PC-3 (cell line): ENCODE measurements around the gene EPHA7. TPM values are rescaled to one million over a fixed set of nuclear protein-coding genes. Genes with fewer than 3 reads are reported as not detected.
A peak's percentile ranks its signal among the peaks of the same experiment; 100 is the strongest.

Experiments
- ATAC-seq: fragments of 200-7000 bp; cut with Tn5 transposase; 2 replicates; pipeline ENCODE4 v1.9.1; 2020; ENCODE audit warnings: mild to moderate bottlenecking, moderate library complexity
- BruUV-seq: library from RNA; stranded (reverse); fragments of 400-500 nt; replicated peaks from 2 replicates; lab custom pipeline; 2021; lab: Mats Ljungman, UMichigan
- CTCF ChIA-PET: fragments of 300-600 bp; sonication (Branson Sonifier 250); formaldehyde crosslinking; loops from one replicate; lab custom pipeline; 2022; ENCODE audit warnings: antibody characterized with exemption; lab: Charles Lee
- POLR2A ChIA-PET: fragments of 300-600 bp; sonication (Branson Sonifier 250); formaldehyde crosslinking; loops from one replicate; lab custom pipeline; 2022; ENCODE audit warnings: antibody characterized with exemption; ENCODE audit not compliant: unreplicated experiment; lab: Charles Lee
- DNase-seq: peaks from one replicate; pipeline ENCODE4 v3.0.0-alpha.2; 2015
- H2AFZ ChIP-seq: fragments of 300-600 bp; sonication (generic); 2 replicates; pipeline ENCODE4 v1.6.0; 2016; ENCODE audit warnings: antibody characterized with exemption, low read length
- H3F3A ChIP-seq: fragments of 300-600 bp; sonication (generic); one replicate; pipeline ENCODE4 v1.6.0; 2017; ENCODE audit warnings: antibody characterized with exemption, low read length, control low read depth, mild to moderate bottlenecking; ENCODE audit not compliant: unreplicated experiment
- H3K27ac ChIP-seq: fragments of 300-600 bp; sonication (generic); 2 replicates; pipeline ENCODE4 v1.5.1; 2016; ENCODE audit warnings: mild to moderate bottlenecking, low read length
- H3K27me3 ChIP-seq: fragments of 300-600 bp; sonication (generic); 2 replicates; pipeline ENCODE4 v1.6.1; 2016; ENCODE audit warnings: low read length, mixed read lengths
- H3K36me3 ChIP-seq: fragments of 300-600 bp; sonication (generic); 2 replicates; pipeline ENCODE4 v1.6.1; 2016; ENCODE audit warnings: low read depth, mixed run types, low read length, mixed read lengths
- H3K4me1 ChIP-seq: fragments of 300-600 bp; sonication (generic); 2 replicates; pipeline ENCODE4 v1.5.1; 2016; ENCODE audit warnings: low read length; ENCODE audit not compliant: insufficient read depth
- H3K4me2 ChIP-seq: fragments of 300-600 bp; sonication (generic); 2 replicates; pipeline ENCODE4 v1.6.0; 2016; ENCODE audit warnings: low read length
- H3K4me3 ChIP-seq: fragments of 300-600 bp; sonication (generic); 2 replicates; pipeline ENCODE4 v1.5.1; 2016; ENCODE audit warnings: mild to moderate bottlenecking, low read length, mixed read lengths
- H3K79me2 ChIP-seq: fragments of 300-600 bp; sonication (generic); 2 replicates; pipeline ENCODE4 v1.6.1; 2017; ENCODE audit warnings: low read length, mixed read lengths
- H3K9ac ChIP-seq: fragments of 300-600 bp; sonication (generic); 2 replicates; pipeline ENCODE4 v1.6.0; 2016; ENCODE audit warnings: mild to moderate bottlenecking, low read length
- H3K9me2 ChIP-seq: fragments of 300-600 bp; sonication (generic); replicated peaks from 2 replicates; pipeline ENCODE4 v1.6.1; 2016; ENCODE audit warnings: mixed run types, low read length, mixed read lengths
- H3K9me3 ChIP-seq: fragments of 300-600 bp; sonication (generic); 2 replicates; pipeline ENCODE4 v1.6.1; 2016; ENCODE audit warnings: low read length, mixed read lengths
- H4K20me1 ChIP-seq: fragments of 300-600 bp; sonication (generic); 2 replicates; pipeline ENCODE4 v1.6.1; 2016; ENCODE audit warnings: low read length, mixed read lengths
- CTCF ChIP-seq: fragments of 300-600 bp; sonication (generic); conservative IDR thresholded peaks from 2 replicates; pipeline ENCODE4 v1.5.1; 2017; ENCODE audit warnings: antibody characterized with exemption, low read depth, mild to moderate bottlenecking, low read length
- EZH2 ChIP-seq: fragments of 300-600 bp; sonication (generic); IDR thresholded peaks from one replicate; pipeline ENCODE4 v1.6.1; 2017; ENCODE audit warnings: antibody characterized with exemption, mild to moderate bottlenecking, low read length; ENCODE audit not compliant: unreplicated experiment
- EZH2phosphoT487 ChIP-seq: fragments of 300-600 bp; sonication (generic); IDR thresholded peaks from 2 replicates; pipeline ENCODE4 v1.6.1; 2018; ENCODE audit warnings: mild to moderate bottlenecking, antibody characterized with exemption, low read length, borderline replicate concordance
- intact Hi-C: fragments of 100-400 bp; cut with micrococcal nuclease; formaldehyde crosslinking; loops from 2 replicates; pipeline ENCODE4 v1.9.0; 2023
- total RNA-seq: library from RNA; depleted of rRNA; stranded (reverse); fragments of >200 nt; gene quantifications from 2 replicates; pipeline ENCODE4 v1.2.3, GENCODE V29; 2014

EPHA7 gene
- total RNA-seq, 1 experiment from 2014 or later = 1.4 TPM

- intact Hi-C loops = no loop called here
- Histone ChIP-seq H4K20me1 (no peaks in the 10 kb centered on the region), H3K36me3 (no peaks in the 10 kb centered on the region), H3F3A (no peaks in the 10 kb centered on the region), H2AFZ (no peak overlapping the region), H3K4me1 (no peaks in the 10 kb centered on the region), H3K9ac (no peak overlapping the region), H3K4me2 (no peak overlapping the region), H3K9me2 (no peaks in the 10 kb centered on the region), H3K79me2 (no peaks in the 10 kb centered on the region), H3K4me3 (no peak overlapping the region), H3K9me3 (no peaks in the 10 kb centered on the region), H3K27ac (no peak overlapping the region), H3K27me3 (no peaks in the 10 kb centered on the region)
- no peak for ATAC-seq
- no TSS peak for BruUV-seq
- DNase-seq = no peak
- no peak for TF ChIP-seq EZH2
- TF ChIP-seq CTCF = no peak
- no peak for TF ChIP-seq EZH2phosphoT487
- ChIA-PET POLR2A (no interaction called here), CTCF (no interaction called here)
Observed at GRCh38 chr6:93453956-93454355, 34.6 kb upstream of the EPHA7 start.

GRCh38 chr6:93447874-93448273 lies 28.5 kb upstream of the EPHA7 start:
- Histone ChIP-seq H3K79me2 (no peaks in the 10 kb centered on the region), H3K9ac (no peak overlapping the region), H3F3A (no peaks in the 10 kb centered on the region), H4K20me1 (no peaks in the 10 kb centered on the region), H3K36me3 (no peaks in the 10 kb centered on the region), H3K27me3 (no peaks in the 10 kb centered on the region), H3K27ac (no peak overlapping the region), H2AFZ (no peak overlapping the region), H3K9me2 (no peaks in the 10 kb centered on the region), H3K4me2 (no peak overlapping the region), H3K4me3 (no peak overlapping the region), H3K9me3 (no peaks in the 10 kb centered on the region), H3K4me1 (no peaks in the 10 kb centered on the region)
- ChIA-PET POLR2A (no interaction called here), CTCF (no interaction called here)
- ATAC-seq (peak; percentile 79), DNase-seq (peak; percentile 27)
- no TSS peak for BruUV-seq
- TF ChIP-seq EZH2phosphoT487 (no peak), CTCF (peak; percentile 49)
- intact Hi-C loops = loop anchor here (1.0 to 10.0 kb wide), 6 partner anchors 227 to 807 kb away; no protein-coding TSS in a partner anchor

GRCh38 chr6:93437491-93437890 lies 18.1 kb upstream of the EPHA7 start:
- Histone ChIP-seq H3K36me3 (no peaks in the 10 kb centered on the region), H3K4me1 (no peaks in the 10 kb centered on the region), H3K9me2 (no peaks in the 10 kb centered on the region), H3K4me2 (no peak overlapping the region), H4K20me1 (no peaks in the 10 kb centered on the region), H3K27me3 (no peaks in the 10 kb centered on the region), H3K27ac (no peak overlapping the region), H3K4me3 (no peak overlapping the region), H3K9me3 (no peaks in the 10 kb centered on the region), H2AFZ (no peak overlapping the region), H3F3A (no peaks in the 10 kb centered on the region), H3K79me2 (no peaks in the 10 kb centered on the region), H3K9ac (no peak overlapping the region)
- POLR2A ChIA-PET = no interaction called here
- intact Hi-C loops = no loop called here
- BruUV-seq = no TSS peak
- TF ChIP-seq CTCF (no peak), EZH2phosphoT487 (no peak), EZH2 (no peak)
- ATAC-seq = no peak
- DNase-seq = no peak
- CTCF ChIA-PET = no interaction called here
